HepG2 (cell line): ENCODE data around the gene CPE. TPM values are rescaled to one million over a fixed set of nuclear protein-coding genes. Genes with fewer than 3 reads are reported as not detected.
A peak's percentile ranks its signal among the peaks of the same experiment; 100 is the strongest.

Experiments used
- ADNP ChIP-seq: sonication (generic); formaldehyde crosslinking; IDR thresholded peaks from 2 replicates; pipeline ENCODE4 v1.4.0; 2020; ENCODE audit warnings: missing genetic modification reagents
- ARID5B ChIP-seq: IDR thresholded peaks from 2 replicates; pipeline ENCODE4 v1.4.0; 2020; ENCODE audit warnings: mild to moderate bottlenecking, missing genetic modification reagents
- BHLHE40 ChIP-seq: IDR thresholded peaks from 2 replicates; pipeline ENCODE4 v1.6.1; 2011; ENCODE audit warnings: low read length, improper control_type of control experiment
- CBX5 ChIP-seq: sonication (generic); formaldehyde crosslinking; IDR thresholded peaks from 2 replicates; pipeline ENCODE4 v1.4.0; 2020; ENCODE audit warnings: missing genetic modification reagents, borderline replicate concordance
- GABPB1 ChIP-seq: IDR thresholded peaks from 2 replicates; pipeline ENCODE4 v1.6.1; 2016; ENCODE audit warnings: mild to moderate bottlenecking, missing genetic modification reagents, moderate library complexity, missing compliant biosample characterization
- GLMP ChIP-seq: sonication (generic); formaldehyde crosslinking; IDR thresholded peaks from 2 replicates; pipeline ENCODE4 v1.9.0; 2021; ENCODE audit warnings: missing genetic modification reagents, mild to moderate bottlenecking, borderline replicate concordance
- KLF16 ChIP-seq, 2 experiments: sonication (generic) in 1 of 2; formaldehyde crosslinking in 1 of 2; IDR thresholded peaks; 2 replicates each; pipeline versions ENCODE4 v1.6.1 to v1.8.0; 2016 to 2023; ENCODE audit warnings: missing genetic modification reagents in 2 of 2, missing compliant biosample characterization in 1 of 2
- MNT ChIP-seq: fragments of 450-650 bp; IDR thresholded peaks from 2 replicates; pipeline ENCODE4 v1.6.1; 2016
- NFKBIZ ChIP-seq: IDR thresholded peaks from 2 replicates; pipeline ENCODE4 v1.6.1; 2018; ENCODE audit warnings: missing genetic modification reagents, missing compliant biosample characterization
- NR1H2 ChIP-seq: sonication (generic); formaldehyde crosslinking; IDR thresholded peaks from 2 replicates; pipeline ENCODE4 v1.8.1; 2022; ENCODE audit warnings: low read depth, missing genetic modification reagents, borderline replicate concordance
- RNF219 ChIP-seq: sonication (generic); formaldehyde crosslinking; IDR thresholded peaks from 2 replicates; pipeline ENCODE4 v1.5.0; 2020; ENCODE audit warnings: mild to moderate bottlenecking, missing genetic modification reagents
- TARDBP ChIP-seq: sonication (generic); formaldehyde crosslinking; IDR thresholded peaks from 2 replicates; pipeline ENCODE4 v1.8.0; 2022; ENCODE audit warnings: mild to moderate bottlenecking, missing genetic modification reagents
- ZGPAT ChIP-seq: IDR thresholded peaks from 2 replicates; pipeline ENCODE4 v1.6.1; 2016; ENCODE audit warnings: mild to moderate bottlenecking
- ZNF224 ChIP-seq: sonication (generic); formaldehyde crosslinking; IDR thresholded peaks from 2 replicates; pipeline ENCODE4 v1.5.0; 2020; ENCODE audit warnings: mild to moderate bottlenecking, missing genetic modification reagents
- ZNF879 ChIP-seq: sonication (generic); formaldehyde crosslinking; IDR thresholded peaks from 2 replicates; pipeline ENCODE4 v1.8.1; 2023; ENCODE audit warnings: missing genetic modification reagents
- polyA plus RNA-seq, 8 experiments: library from polyadenylated mRNA; depleted of rRNA in 3 of 8; stranded (reverse) in 7 of 8; unstranded in 1 of 8; fragments of >200 nt; fragmentation: Illumina TruSeq in 4 of 8; extraction: Trizol in 4 of 8; gene quantifications; 2 replicates each; pipeline versions ENCODE4 v1.2.1 to v1.2.3, GENCODE V29; 2011 to 2016; ENCODE audit warnings: low read depth in 4 of 8, missing spikeins in 1 of 8, mixed read lengths in 1 of 8; ENCODE audit not compliant: insufficient read depth in 1 of 8
- total RNA-seq, 5 experiments: library from RNA; depleted of rRNA; stranded (reverse); fragments of >200 nt; fragmentation: Illumina TruSeq; extraction: Trizol; gene quantifications; 2 replicates each; pipeline ENCODE4 v1.2.3, GENCODE V29; 2016; ENCODE audit warnings: low read depth in 1 of 5

Gene CPE
- total and polyA plus RNA-seq, 2 of the 13 experiments (the other 11 are each of a cell fraction or from before 2014, with no cell fraction given) = 268 to 852 TPM

- TF ChIP-seq NR1H2 (CRISPR knock-in tag) (no peak), ARID5B (CRISPR knock-in tag) (peak; percentile 97), RNF219 (CRISPR knock-in tag) (peak; percentile 8; the same call in 1 of the 2 replicates), BHLHE40 (peak; percentile 94), GABPB1 (CRISPR knock-in tag) (peak; percentile 26; the same call in 1 of the 2 replicates), ZNF224 (no peak), NFKBIZ (CRISPR knock-in tag) (0 out of 2 replicates have a peak, but pooled peaks have one; percentile 33), ZGPAT (peak; percentile 82), ADNP (CRISPR knock-in tag) (no peak), KLF16 (CRISPR knock-in tag; IDR thresholded peaks at IDR 0.05) (peak in 1 of 2 experiments; percentile 56; a peak in 1 of 4 replicates), ZNF879 (CRISPR knock-in tag) (no peak), TARDBP (CRISPR knock-in tag) (peak; percentile 62; the same call in 1 of the 2 replicates), CBX5 (CRISPR knock-in tag) (peak; percentile 44; the same call in 1 of the 2 replicates), MNT (peak; percentile 6; the same call in 1 of the 2 replicates), GLMP (CRISPR knock-in tag) (no peak)
- TF ChIP-seq, all 625 proteins: peak for 124
These were observed 11.8 kb upstream of the CPE start (continued) for GRCh38 chr4:165367040-165367439.
